Adrenal gland (tissue), 5 donors: ENCODE measurements around the gene CFAP53.

Source experiments
- POLR2A ChIP-seq, 2 donors: fragments of 450-650 bp; IDR thresholded peaks; one replicate each; pipeline ENCODE4 v1.6.1; 2017; ENCODE audit warnings: antibody characterized with exemption in 2 of 2, mild to moderate bottlenecking in 2 of 2, moderate library complexity in 1 of 2
- TF ChIP-seq, protein P1 (sequence below), 6 experiments: fragments of 450-650 bp in 4 of 6; fragments of 200-600 bp in 2 of 6; sonication (generic) in 1 of 6; IDR thresholded peaks; 1 replicate in 5 of 6; 2 replicates in 1 of 6; pipeline versions ENCODE4 v1.5.1 to v1.8.0; 2016 to 2021; ENCODE audit warnings: antibody characterized with exemption in 6 of 6, mild to moderate bottlenecking in 2 of 6, moderate library complexity in 1 of 6
- donor health status: DM: no; HTN: no; CAD: no.

GRCh38 chr18:50192995-50193795 is 73.1 kb downstream of the CFAP53 start:
- no peak for TF ChIP-seq POLR2A (IDR thresholded peaks at IDR 0.05)
- TF ChIP-seq, protein P1, sequence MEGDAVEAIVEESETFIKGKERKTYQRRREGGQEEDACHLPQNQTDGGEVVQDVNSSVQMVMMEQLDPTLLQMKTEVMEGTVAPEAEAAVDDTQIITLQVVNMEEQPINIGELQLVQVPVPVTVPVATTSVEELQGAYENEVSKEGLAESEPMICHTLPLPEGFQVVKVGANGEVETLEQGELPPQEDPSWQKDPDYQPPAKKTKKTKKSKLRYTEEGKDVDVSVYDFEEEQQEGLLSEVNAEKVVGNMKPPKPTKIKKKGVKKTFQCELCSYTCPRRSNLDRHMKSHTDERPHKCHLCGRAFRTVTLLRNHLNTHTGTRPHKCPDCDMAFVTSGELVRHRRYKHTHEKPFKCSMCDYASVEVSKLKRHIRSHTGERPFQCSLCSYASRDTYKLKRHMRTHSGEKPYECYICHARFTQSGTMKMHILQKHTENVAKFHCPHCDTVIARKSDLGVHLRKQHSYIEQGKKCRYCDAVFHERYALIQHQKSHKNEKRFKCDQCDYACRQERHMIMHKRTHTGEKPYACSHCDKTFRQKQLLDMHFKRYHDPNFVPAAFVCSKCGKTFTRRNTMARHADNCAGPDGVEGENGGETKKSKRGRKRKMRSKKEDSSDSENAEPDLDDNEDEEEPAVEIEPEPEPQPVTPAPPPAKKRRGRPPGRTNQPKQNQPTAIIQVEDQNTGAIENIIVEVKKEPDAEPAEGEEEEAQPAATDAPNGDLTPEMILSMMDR (IDR thresholded peaks at IDR 0.05), result no peak
